ENCODE results near the gene EEF1G.
"Not testable (repeated sequence)": the region's sequence is repeated elsewhere in the genome, so short reads cannot be mapped to it uniquely, and the experiment has no call there.

Gene EEF1G

DNA sequence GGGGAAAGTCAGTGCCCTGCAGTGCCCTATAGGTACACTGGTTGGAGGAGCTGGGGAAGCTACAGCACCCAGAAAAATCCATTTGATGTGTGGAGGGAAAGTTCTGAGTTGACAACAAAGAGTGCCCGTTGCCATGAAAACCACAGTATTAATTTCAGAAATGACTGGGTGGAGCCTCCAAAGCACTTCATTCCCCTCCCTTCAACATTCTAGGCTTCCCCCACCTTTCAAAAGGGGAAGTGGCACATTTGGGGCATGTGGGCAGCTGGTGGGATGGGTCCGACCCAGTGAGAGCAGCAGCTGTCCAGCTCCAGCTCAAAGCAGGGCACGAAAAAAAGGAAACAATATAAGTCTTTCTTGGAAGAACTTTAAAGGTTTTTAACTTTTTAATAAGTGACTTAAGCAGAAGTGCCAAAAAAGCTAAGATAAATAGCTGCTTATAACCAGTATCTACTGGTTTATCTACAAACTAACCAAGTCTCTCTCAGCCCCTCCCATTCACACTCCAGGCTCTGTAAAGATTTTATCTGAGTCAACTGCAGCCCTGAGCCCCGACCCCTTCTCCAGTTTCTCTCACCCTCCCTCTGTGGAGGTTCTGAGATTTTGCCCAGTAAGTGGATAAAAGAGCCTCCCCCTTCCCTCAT, 18.1 kb downstream of the EEF1G start:
- no peak for DNase-seq (ENCODE audit: low read depth, low spot score)

DNA sequence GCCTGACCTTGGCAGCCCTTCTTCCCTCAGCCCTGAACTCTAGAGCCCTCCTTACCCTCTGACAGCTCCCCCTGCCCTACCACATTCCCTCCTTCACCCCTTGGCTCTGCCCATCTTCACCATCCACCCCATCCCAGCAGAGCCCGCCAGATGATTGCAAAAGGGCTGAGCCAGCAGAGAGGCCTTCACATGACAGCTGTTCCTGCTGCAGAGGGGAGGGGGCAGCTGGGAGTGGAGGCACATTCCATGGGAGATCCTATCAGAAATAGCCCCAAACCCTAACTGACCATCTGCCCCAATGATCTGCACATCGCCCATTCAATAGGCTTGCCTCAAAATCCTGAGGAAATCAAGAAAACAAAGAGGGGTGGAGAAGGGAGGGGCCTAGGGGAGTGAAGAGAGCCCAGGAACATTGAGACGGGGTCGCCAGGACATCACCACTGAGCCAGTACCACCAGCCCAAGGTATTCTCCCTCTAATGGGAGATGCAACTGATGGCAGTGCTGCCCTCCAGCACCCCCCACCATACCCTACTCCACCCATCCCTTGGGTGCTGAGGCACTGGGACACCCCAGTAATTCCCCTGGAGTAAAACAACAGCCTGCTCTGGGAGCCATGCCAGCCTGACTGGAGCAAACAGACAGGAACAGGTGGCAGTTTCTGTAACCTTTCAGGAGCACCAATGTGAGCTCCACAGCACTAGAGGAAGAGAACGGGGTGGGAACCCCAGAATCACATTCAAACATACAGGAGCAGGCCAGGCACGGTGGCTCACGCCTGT, 19.1 kb downstream of the EEF1G start:
- DNase-seq (ENCODE audit: low read depth, low spot score): no peak

DNA sequence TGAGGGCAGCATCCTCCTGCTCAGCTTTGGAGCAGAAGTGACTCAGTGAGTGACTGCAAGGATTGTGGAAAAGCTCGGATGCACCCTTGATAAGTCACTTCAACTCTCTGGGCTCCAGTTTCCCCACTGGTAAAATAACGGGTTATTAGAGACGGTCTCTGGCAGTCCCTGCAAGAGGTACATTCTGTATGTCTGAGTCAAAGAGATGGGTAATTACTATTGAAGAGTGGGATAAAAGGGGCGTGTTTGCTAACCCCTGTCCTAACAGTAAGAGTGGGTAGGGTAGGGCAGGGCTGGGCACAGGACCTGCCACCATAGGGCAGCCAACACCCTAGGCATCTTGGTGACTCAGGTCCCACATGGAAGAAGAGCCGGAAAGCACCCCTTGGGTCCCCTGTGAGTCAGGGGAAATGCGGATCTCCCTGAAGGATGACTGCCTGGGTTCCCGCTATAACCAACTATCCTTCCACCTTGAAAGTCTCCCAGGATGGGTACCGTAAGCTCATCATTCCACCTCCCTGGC, 19.8 kb downstream of the EEF1G start:
- no peak for DNase-seq (ENCODE audit: low read depth, low spot score)

DNA sequence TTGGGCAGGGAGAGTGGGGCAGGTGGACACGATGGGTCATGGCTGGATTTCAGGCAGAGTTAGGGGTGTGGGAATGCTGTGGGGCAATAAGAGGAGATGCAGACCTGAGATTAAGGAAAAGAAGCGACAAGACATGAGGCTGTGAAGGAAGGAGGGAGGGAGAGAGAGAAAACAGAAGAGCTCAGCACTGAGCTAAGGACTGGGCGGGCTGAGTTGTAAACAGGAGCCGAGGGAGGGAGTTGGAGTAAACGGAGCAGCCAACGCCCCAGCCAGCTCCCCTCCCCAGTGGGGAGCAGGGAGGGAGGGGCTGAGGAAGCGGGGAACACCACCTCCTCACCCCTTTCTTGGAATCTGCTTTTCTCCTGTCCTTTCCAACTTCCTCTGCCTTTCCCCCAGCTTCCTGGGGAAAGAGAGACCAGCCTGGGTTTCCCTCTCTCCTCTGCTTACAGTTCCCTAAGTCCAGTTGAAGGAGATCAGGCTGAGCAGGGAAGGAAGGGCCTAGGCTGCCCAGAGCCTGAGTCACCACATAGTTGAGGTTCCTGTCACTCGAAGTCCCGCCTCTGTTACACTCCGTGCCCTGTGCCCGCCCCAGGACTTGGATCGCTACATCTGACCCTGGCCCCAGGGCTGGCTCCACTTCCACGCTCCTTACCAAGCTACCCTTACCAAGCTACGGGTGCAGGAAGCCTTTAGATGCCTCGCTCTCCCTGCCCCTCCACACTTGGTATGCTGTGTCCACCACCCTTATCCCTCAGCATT, 20.4 kb downstream of the EEF1G start:
- DNase-seq (ENCODE audit: low read depth, low spot score): no peak

DNA sequence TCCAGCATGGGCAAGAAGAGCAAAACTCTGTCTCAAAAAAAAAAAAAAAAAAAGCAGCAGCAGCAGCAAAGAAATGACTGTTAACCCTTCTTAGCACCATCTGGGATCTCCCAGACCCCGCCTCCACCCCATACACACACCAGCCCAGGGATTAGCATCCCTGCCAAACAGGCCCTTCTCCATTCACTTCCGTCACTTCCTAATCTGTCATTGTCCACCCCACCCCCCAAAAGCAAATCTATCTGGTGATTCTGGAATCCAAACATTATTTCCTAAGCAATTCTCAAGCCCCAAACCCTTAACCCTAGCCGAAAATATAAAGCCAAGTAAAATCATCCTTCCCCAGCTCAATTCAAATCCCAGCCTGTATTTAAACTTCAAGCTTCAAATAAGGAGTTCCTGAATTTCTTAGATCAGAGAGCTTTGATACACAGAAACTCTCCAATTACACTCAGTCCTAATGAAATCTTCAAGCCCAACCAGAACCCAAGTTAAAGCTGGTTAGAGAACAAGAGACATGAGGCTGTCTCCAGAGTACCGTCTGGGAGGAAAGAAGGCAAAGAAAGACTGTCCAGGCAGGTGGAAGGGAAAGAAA, 21.1 kb downstream of the EEF1G start:
- no peak for DNase-seq (ENCODE audit: low read depth, low spot score)

DNA sequence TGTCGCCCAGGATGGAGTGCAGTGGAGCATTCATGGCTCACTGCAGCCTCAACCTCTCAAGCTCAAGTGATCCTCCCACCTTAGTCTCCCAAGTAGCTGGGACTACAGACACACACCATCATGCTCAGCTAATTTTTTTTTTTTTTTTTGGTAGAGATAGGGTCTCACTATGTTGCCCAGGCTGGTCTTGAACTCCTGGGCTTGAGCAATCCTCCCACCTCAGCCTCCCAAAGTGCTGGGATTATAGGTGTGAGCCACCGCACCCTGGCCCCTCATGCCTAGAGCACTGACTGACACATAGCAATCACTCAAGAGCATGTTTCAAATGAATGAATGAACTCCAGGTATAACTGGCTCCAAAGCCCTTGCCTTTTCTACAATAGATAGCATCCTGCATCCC, 23.2 kb downstream of the EEF1G start:
- not testable (repeated sequence) for DNase-seq (ENCODE audit: low read depth, low spot score)

DNA sequence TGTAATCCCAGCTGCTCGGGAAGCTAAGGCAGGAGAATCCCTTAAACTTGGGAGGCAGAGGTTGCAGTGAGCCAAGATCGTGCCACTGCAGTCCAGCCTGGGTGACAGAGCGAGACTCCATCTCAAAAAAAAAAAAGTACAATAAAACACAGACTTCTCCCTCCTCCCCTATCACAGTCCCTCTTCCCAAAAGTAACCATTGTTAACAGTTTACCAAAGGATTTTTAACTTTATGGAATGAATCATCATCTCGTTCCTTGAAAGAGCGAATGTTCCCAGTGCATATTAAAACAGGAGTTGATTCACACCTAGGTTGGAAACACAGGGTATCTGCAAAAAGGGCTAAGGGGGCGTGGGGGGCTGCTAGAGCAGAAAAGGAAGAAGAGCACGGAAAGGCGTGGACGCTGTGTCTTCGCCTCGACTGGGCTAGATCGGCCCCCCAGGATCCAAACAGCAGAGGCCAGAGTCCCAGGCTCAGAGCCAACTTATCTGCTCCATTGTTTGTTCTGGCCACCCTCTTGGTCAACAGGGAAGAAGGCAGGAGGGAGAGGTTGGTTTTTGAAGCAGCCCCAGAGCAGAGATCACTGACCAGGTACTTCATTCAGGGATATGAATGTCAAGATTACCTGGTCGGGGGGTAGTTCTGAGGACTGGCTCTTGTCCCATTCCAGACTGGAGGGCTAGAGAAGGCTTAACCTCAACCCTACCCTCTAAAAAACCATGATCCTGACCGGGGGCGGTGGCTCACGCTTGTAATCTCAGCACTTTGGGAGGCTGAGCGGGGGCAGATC, 25.0 kb downstream of the EEF1G start:
- DNase-seq (ENCODE audit: low read depth, low spot score): no peak

DNA sequence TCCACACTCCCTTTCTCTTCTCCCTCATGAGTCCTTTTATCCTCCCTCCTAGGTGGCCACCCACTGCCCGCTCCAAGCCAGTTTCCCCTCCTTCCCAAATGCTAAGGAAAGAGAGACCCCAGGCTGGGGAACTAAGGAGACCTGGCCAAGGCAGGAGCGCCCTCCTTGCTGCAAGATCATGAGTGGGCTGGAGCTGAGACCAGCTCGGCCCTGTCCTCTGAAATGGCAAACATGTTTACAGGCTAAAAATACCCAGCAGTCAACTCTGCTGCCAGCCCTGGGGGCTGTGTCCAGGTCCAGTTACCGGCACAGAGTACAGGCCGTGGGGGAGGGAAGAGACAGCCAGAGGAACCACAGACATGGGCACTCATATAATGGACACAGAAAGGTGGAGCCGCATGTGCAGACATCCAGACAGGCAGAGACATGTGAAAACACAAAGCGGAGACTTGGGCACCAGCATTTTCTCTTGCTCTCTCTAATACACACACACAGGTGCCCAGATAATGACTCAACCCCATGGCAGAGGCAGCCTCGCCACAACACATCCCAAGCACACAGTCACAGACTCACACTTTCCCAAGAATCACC, 25.9 kb downstream of the EEF1G start:
- no peak for DNase-seq (ENCODE audit: low read depth, low spot score)

DNA sequence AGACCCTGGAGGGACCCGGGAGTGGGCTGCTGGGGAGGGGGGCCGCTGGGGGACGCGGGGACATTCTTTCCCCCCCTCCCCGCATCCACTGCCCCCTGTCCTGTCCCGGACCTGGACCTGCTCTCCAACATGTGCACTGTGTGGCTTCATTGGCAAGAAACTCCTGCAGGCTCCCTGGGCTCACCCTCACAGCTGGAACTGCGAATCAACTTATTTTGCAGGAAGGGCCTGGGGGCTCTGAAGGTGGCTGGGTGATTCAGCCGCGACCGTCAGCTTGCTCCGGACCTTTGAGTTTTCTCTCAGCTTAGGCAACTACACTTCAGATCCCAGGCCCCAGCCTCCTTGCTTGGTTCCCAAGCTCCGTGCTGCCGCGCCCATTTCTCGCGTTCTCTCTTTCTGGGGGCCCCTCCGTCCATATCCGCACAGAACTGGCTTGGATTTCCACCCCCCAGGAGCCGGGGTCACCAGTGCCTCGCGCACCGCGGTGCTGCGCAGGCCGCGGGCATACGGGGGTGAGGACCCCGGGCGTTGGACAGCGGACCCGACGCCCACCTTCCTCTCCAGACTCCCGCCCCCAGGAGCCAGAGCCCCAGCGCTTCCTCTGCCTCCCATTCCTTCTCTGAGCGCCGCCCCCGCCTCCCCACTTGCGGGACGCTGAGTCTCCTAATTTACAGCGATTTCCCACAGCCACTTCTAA, 26.6 kb downstream of the EEF1G start:
- no peak for DNase-seq (ENCODE audit: low read depth, low spot score)

DNA sequence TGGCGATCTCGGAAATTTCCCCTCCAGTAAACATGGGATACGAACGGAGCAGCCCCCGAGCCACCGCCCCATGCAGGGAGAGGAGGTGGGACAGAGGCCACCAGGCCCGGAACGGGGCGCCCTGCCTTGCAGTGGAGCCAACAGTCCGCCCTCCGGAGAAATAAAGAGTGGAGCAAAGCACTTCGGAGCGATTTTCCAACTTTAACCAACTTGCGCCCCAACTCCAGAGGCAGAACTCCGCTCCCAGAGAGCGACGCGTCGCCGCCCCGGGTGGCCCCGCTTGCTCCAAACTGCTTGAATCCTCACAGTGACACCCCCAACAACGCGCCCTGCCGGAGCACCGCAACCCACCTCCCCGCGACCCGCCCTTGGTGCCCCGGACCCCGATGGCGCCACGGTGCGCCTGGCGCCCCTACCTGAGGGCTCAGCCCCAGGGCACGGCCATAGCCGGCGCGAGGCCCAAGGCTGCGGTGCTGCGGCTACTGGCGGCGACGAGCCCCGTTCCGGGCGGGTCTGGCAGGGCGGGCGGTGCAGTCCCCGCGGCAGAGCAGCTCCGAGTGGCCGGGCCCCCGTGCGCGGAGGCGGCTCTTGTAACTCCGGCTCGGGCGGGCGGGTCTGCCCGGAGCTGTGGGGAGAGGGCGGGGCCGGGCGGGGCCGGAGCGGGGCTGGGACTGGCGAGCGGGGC, 27.3 kb downstream of the EEF1G start, which contains the start of gene AHNAK:
Gene AHNAK (minus strand): TSS at position 563 of the 685 bp plus-strand sequence. CDS start 10,708 bp downstream, outside the sequence.
- no peak for DNase-seq (ENCODE audit: low read depth, low spot score)

DNA sequence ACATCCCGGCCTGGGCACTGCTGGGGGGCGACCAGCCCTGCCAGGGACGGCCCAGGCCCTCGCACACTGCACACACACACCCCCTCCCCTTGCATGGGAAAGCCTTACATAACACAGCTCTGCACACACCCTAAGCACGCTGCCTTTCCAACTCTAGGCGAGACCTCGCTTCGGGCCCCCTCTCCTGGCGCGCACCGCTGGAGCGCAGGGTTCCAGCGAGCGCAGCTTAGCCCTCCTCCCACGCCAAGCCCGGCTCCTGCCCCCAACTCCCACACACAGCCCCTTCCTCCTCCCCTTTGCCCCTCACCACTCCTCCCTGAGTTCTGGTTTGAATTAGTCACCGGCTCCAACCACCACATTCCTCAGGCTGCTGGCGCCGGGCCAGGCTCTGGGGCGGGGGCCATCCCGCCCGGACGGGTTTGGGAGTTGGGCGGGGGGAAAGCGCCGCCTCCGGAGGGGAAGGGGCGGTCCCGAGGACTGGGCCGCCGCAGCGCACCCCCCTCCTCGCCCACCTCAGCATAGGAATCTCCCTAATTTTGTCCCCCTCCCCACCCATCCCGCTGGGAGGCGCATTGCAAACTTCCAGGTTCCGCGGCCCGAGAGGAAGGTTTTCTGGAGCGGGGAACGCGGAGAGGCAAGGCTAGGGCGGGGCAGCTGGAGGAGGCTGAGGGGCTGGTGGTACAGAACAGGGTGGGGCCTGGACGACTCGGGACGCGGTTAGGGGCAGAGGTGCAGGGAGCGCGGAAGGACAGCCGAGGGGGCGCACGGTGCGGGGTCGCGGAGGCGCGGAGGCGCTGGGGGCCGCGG, 28.1 kb downstream of the EEF1G start:
- DNase-seq (ENCODE audit: low read depth, low spot score): peak; percentile 66

DNA sequence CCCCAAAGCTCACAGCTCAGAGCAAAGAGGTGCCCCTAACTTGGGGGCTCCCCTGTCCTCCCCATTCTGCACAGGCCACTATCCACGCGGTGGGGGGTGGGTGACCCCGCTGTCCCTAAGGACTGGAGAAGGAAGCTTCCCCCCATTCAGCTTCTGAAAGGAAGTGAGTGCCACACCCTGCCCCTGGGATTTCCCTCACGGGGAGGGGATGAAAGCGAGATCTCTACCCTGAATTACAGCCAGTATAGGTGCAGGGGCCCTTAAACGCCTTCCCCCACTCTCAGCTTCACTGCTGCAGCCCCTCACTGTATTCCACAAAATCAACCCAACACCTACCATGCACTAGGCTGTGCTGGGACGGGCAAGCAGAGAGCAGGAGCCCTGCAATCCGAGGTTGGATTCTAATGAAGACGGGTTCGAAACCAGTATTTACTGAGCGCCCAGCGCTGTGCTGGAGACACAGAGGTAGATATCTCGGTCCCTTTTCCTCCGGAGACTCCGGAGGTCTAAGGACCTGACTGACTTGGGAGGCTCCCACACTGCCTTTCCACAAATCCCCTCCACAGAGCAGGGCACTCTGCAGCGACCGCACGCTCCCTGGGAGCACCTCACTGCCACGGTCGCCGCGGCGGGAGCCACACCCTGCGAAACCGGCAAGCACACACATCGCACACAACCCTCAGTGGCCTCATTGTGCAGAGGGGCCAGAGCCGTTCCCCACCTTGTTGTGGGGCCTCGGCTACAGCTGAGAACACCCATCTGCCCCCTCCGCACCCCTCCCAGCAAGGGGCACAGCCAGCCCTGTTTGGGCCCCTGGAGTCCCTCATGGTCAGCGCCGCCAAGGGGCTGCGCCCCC, 28.9 kb downstream of the EEF1G start:
- no peak for DNase-seq (ENCODE audit: low read depth, low spot score)

DNA sequence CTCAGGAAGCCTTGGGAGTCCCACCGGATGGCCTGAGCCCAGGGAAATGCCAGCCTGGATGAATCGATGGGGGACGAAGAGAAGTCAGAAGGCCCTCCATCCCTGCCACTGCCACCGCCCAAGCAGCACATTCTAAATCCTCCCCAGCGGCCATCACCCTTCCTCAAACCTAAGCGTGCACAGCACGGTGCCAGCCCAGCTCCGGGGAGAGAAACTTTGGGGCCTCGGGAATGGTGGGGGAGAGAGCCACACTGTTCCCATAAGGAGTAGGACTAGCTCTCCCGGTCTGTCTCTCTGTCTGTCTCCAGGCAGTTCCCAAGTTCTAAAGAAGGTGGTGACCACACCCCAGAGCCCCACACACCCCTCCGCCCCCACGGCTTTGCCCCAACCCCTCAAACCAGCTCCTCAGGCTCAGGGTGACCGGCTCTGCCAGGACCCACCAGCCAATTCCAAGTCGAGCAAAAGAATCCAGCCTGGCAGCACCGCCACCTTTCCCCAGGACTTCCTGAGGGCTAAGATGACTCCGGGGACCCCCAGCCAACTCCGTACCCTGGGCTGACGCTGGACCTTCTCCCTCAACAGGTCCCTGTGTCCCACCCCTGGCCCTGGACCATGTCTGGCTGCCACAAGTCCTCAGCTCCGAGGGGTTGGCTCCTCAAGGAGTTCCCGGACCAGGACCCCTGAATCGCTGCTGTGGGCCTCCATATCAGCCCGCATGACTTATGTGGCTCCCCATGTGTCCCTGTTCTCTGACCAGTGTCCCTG, 29.8 kb downstream of the EEF1G start:
- DNase-seq (ENCODE audit: low read depth, low spot score): no peak

DNA sequence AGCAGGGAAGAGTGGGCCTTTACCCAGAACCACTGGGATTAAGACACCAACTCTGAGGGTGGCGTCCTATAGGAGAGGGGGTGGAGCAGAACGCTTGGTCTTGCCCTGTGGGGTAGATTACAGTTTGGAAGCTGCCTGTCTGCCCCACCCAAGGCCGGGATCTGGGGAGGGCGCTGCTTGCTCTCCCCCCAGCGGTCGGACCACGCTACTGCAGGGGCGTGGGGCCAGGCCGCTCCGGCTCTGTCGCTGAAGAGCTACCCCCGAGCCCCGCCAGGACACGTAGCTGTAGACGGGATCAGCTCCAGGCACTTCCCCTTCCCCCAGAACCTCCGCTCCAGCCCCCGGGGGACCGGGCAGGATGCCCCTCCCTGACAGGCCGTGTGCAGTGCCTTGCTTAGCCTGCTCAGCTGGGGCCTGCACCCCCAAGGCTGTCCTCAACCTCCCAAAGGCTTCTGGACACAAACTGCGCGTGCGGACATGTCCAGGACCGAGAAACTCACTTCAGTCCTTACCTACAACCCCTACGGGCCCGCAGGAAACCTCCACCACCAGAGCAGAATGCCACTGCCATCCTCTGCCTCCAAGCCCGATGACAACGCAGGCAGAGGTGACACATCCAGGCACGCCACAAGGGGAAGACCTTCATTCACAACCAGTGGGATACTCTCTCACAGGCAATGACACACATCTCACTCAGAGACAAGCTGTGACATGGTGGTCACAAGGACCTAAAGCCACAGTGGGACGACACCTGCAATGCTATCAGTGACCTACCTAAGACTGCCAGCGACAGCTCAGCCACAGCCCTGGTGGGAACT, 30.7 kb downstream of the EEF1G start:
- DNase-seq (ENCODE audit: low read depth, low spot score): no peak

DNA sequence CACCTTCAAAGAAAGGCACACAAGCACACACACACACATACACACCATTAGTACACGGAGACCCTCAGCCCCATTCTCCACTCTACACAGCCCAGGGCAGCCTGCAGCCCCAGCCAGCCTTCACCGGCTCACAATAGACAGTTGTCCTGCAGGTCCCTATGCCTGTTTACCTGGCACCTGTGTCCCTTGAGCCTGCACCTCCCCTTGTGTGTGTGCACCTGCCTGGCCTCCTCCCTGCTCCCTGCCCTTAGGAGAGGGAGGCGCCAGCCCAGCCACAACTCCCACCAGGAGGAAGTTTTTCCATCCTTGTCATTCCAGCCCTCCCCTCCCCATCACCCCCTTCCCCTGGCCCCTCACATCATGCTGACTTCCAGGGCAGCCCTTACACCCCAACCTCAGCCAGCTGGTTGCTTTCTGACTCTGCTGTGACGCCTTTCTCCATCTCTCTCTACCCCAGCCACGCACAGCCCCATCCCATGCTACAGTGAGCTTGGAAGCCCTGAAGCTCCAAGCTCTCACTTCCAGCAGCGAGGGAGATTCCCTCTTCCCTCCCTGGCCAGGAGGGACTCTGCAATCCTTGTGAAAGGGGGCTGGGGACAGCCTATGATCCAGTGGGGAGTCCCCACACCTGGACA, 31.5 kb downstream of the EEF1G start:
- DNase-seq (ENCODE audit: low read depth, low spot score): no peak

Measured in brain pericyte (primary cell).